HCEC 1CT (cell line): ENCODE measurements around the gene ZNF778.
"Not testable (repeated sequence)": the region's sequence is repeated elsewhere in the genome, so short reads cannot be mapped to it uniquely, and the experiment has no call there.

Experiments
- DNase-seq: peaks from one replicate; pipeline ENCODE4 v3.0.0-alpha.2; 2017

The ZNF778 gene

DNA sequence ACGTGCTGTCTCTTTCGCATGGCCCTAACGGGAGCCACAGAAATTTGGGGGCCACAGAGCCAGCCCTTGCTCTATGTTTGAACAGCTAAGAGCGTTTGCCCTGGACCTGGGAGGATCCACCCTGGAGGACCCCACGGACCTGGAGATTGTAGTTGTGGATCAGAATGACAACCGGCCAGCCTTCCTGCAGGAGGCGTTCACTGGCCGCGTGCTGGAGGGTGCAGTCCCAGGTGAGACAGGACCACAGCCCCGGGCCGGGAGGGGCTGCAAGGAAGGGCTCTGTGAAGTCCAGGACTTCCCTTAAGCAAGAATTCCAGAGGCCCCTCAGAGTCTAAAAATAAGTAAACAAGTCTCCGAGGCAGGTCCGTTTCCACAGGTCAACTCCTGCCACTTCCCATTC lies 34.0 kb upstream of the ZNF778 start:
- DNase-seq: no peak

DNA sequence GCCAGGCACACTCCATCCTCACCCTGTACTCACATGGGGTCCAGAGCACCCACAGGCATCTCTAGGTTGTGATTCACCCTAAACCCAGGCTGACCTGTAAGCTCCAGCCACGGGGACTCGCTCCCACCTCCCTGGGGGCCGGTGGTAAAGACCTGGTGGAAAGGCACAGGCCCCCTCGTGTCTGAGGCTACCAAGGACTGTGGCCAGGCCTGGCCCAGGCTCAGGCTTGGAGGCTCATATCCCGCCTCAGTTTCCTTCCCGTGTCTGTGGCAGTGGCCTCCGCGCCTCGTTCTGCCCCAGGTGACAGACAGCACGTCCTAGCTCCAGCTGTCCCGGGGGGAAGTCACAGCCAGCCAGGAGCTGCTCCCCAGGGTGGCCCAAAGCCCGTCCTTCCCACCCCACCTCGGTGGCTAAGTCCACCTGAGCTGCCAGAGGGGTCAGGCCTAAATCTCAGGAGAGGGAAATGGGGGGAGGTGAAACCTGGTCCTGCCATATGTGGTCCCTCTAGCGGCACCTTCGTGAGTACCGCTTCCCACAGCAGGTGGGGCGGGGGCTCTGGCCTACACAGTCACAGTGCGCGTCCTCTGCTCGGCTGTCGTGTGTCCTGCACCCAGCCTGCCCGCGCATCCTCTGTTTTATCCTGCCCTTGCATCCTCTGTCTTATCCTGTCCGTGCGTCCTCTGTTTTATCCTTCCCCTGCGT lies 33.4 kb upstream of the ZNF778 start:
- no peak for DNase-seq

DNA sequence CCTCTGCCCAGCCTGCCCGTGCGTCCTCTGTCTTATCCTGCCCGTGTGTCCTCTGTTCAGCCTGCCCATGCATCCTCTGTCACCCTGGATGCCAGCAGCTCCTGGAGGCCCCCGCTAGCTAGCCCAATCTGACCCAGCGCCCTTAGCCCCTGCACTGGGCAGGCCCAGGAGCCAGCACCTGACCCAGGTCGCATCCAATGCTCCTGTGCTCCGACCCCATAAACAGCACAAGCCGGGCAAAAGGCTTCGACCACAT lies 32.9 kb upstream of the ZNF778 start:
- no peak for DNase-seq

DNA sequence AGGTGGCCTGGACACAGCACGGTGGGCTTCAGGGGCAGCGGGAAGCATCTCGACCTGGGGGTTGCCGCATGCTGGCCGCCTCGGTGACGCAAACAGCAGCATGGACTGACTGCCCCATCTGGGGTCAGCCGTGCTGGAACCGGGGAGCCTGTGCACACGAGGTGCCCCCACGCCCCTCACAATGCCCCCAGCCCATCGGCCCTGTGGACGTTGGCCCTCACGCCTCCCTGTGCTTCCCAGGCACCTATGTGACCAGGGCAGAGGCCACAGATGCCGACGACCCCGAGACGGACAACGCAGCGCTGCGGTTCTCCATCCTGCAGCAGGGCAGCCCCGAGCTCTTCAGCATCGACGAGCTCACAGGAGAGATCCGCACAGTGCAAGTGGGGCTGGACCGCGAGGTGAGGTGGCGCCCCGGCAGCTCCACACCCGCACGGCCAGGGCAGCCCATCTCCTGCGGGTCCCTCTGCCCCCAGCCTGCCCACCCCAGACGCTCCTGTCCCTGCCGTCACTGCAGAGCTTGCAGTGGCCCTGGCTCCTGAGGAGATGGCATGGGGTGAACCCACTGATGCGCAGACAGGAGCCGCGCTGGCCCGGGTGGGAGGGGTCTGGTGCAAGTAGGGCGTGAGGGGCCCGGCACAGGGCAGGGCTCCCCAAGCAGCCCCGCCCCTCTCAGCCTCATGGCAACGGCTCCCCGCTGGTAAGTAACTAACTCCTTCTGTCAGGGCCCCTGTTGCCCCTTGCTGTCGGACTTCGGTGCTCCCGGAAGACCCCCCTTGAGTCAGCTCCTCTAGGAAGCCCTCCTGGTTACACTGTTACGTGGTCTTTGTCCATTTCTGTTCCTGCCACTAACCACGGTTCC lies 32.3 kb upstream of the ZNF778 start:
- no peak for DNase-seq

DNA sequence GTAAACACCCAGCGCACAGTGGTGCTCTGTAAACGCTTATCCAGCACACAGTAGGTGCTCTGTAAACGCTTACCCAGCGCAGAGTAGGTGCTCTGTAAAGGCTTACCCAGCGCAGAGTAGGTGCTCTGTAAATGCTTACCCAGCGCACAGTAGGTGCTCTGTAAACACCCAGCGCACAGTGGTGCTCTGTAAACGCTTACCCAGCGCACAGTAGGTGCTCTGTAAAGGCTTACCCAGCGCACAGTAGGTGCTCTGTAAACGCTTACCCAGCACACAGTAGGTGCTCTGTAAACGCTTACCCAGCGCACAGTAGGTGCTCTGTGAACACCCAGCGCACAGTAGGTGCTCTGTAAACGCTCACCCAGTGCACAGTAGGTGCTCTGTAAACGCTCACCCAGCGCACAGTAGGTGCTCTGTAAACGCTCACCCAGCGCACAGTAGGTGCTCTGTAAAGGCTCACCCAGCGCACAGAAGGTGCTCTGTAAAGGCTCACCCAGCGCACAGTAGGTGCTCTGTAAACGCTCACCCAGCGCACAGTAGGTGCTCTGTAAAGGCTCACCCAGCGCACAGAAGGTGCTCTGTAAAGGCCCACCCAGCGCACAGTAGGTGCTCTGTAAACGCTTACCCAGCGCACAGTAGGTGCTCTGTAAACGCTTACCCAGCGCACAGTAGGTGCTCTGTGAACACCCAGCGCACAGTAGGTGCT lies 31.5 kb upstream of the ZNF778 start:
- not testable (repeated sequence) for DNase-seq

DNA sequence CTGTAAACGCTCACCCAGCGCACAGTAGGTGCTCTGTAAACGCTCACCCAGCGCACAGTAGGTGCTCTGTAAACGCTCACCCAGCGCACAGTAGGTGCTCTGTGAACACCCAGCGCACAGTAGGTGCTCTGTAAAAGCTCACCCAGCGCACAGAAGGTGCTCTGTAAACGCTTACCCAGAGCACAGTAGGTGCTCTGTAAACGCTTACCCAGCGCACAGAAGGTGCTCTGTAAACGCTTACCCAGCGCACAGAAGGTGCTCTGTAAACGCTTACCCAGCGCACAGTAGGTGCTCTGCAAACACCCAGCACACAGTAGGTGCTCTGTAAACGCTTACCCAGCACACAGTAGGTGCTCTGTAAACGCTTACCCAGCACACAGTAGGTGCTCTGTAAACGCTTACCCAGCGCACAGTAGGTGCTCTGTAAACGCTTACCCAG lies 30.9 kb upstream of the ZNF778 start:
- not testable (repeated sequence) for DNase-seq

DNA sequence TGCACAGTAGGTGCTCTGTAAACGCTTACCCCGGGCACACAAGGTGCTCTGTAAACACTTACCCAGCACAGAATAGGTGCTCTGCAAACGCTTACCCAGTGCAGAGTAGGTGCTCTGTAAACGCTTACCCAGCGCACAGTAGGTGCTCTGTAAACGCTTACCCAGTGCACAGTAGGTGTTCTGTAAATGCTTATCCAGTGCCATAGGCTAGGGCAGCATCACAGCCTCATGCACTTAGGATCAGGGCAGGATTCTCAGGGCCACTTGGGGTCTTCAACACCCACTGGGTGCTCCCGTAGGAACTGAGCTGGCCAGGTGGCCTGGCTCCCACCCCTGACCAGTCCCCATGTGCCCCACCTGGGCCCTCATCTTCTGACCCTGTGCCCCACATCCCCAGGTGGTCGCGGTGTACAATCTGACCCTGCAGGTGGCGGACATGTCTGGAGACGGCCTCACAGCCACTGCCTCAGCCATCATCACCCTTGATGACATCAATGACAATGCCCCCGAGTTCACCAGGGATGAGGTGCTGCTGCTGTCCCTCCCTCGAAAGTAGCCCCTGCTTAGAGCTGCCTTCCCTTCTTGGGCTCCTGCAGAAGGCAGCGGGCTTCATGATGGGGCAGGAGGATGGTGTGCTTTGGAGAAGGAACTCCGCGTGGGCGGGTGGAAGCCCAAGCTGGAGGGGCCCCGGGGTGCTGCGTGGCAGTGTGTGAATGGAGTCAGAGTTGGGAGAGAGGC lies 30.3 kb upstream of the ZNF778 start:
- DNase-seq: no peak

DNA sequence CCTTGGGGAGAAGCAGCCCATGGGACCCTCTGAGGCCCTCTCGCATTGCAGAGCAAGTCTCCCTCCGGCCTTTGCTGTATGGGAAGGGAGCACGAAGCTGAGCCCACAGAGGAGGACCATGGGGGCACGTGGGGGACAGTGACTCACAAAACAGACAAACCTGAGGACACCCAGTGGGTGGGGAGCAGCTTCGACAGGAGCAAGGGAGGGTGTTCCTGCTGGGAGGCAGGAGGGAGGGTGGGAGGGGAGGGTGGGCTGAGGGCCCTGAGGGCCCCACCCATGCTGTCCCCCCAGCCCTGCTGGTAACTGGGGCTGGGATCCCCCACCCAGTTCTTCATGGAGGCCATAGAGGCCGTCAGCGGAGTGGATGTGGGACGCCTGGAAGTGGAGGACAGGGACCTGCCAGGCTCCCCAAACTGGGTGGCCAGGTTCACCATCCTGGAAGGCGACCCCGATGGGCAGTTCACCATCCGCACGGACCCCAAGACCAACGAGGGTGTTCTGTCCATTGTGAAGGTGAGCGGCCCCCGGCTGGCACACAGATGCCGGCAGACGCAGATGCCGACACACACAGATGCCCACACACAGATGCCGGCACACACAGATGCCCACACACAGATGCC lies 29.6 kb upstream of the ZNF778 start:
- no peak for DNase-seq

DNA sequence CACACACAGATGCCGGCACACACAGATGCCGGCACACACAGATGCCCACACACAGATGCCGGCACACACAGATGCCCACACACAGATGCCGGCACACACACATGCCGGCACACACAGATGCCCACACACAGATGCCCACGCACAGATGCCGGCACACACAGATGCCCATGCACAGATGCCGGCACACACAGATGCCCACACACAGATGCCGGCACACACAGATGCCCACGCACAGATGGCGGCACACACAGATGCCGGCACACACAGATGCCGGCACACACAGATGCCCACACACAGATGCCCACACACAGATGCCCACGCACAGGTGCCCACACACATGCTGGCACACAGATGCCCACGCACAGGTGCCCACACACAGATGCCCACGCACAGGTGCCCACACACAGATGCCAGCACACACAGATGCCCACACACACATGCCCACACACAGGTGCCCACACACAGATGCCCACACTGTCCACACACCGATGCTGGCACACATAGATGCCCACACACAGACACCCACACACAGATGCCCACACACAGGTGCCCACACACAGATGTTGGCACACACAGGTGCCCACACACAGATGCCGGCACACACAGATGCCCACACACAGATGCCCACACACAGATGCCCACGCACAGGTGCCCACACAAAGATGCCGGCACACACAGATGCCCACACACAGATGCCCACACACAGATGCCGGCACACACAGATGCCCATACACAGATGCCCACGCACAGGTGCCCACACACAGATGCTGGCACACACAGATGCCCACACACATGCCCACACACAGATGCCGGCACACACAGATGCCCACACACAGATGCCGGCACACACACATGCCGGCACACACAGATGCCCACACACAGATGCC lies 28.8 kb upstream of the ZNF778 start:
- not testable (repeated sequence) for DNase-seq

DNA sequence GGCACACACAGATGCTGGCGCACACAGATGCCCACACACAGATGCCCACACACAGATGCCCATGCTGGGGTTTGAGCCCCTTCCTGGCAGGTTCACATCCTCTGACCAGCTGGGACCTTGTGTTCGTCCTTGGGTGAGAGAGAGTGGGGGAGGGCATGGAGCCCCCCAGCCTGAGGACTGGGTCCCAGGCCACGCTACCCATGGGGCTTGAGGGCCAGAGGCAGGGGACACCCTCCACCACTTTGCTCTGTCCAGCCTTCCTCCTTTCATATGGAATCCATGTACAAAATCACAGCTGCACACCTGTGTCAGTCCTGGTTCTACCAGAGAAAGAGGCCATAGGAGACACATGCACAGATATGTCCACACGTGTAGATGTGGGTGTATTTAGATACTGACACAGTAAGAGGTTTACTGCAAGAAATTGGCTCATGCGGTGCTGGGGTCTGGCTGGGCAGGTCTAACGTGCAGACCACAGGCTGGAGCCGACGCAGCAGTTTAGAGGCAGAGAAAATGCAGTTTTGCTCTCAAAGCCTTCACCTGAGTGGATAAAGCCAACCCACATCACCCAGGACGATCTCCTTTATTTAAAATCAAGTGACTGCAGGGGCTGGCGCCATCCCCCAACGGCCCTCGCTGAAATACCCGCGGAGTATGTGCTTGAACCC lies 28.0 kb upstream of the ZNF778 start:
- DNase-seq: no peak

DNA sequence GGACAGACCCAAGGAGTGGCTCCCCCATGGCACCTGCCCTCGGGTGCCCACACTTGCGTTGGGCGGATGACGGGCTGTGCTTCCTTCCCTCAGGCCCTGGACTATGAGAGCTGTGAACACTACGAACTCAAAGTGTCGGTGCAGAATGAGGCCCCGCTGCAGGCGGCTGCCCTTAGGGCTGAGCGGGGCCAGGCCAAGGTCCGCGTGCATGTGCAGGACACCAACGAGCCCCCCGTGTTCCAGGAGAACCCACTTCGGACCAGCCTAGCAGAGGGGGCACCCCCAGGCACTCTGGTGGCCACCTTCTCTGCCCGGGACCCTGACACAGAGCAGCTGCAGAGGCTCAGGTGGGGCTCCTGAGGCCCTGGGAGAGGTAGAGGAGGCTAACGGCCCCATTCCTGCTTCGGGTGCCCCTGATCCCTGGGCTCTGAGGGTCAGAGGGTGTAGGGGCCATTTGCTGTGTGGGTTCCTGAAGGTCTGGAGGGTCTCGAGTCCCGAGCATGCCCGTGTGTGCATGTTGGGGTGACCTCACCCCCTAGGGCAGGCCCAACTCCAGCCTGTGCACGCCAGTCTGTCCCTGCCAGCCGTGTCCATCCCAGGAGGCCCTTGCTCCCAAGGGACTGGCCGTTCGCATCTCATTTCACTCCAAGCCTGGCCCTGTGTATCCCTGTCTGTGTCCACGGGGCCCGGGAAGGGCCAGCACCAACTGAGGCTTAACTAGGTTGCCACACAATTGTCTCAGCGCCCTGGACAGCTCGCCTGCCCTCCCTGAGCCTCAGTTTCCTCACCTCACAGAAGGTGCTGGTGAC lies 27.1 kb upstream of the ZNF778 start:
- no peak for DNase-seq

DNA sequence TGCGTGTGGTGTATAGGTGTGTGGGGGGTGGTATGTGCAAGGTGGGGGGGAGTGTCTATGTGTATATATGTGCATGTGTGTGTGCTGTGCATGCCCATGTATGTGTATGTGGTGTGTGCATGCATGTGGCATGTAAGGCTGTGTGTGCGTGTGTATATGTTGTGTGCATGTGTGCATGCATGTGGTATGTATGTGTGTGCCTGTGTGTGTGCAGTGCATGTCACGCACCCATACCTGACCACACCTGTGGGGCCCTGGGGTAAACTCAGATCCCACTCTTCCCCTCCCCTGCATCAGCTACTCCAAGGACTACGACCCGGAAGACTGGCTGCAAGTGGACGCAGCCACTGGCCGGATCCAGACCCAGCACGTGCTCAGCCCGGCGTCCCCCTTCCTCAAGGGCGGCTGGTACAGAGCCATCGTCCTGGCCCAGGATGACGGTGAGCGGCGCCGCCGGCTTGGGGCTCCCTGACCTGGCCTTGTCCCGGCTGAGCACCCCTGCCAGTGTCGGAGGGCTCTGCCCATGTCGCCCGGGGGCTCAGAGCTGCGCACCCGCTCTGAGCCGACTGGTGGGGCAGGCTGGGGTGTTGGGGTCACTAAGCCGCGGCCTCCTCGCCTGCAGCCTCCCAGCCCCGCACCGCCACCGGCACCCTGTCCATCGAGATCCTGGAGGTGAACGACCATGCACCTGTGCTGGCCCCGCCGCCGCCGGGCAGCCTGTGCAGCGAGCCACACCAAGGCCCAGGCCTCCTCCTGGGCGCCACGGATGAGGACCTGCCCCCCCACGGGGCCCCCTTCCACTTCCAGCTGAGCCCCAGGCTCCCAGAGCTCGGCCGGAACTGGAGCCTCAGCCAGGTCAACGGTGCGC lies 26.2 kb upstream of the ZNF778 start:
- DNase-seq: no peak

DNA sequence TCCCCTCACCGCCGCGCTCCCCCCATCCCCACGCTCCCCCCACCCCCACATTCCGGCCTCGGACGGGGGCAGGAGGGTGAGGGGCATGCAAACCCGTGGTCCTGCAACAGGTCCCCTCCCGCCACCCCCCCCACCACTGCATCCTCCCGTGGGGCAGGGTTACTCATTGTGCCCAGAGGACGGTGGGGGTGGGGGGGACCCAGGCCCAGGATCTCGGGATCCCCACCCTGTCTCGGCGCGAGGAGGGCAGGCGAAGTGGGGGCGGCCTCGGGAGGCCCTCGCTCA lies 25.7 kb upstream of the ZNF778 start:
- no peak for DNase-seq

DNA sequence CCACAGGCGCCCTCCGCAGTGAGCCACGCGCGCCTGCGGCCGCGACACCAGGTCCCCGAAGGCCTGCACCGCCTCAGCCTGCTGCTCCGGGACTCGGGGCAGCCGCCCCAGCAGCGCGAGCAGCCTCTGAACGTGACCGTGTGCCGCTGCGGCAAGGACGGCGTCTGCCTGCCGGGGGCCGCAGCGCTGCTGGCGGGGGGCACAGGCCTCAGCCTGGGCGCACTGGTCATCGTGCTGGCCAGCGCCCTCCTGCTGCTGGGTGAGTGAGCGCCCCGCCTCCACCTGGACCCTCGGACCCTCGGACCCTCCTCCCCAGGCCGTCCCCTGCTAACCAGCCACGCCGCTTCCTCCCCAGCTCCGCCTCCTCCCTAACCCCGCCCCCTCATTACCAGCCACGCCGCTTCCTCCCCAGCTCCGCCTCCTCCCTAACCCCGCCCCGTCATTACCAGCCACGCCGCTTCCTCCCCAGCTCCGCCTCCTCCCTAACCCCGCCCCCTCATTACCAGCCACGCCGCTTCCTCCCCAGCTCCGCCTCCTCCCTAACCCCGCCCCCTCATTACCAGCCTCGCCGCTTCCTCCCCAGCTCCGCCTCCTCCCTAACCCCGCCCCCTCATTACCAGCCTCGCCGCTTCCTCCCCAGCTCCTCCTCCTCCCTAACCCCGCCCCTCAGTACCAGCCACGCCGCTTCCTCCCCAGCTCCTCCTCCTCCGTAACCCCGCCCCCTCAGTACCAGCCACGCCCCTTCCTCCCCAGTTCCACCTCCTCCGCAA lies 25.1 kb upstream of the ZNF778 start:
- DNase-seq: peak; percentile 78

DNA sequence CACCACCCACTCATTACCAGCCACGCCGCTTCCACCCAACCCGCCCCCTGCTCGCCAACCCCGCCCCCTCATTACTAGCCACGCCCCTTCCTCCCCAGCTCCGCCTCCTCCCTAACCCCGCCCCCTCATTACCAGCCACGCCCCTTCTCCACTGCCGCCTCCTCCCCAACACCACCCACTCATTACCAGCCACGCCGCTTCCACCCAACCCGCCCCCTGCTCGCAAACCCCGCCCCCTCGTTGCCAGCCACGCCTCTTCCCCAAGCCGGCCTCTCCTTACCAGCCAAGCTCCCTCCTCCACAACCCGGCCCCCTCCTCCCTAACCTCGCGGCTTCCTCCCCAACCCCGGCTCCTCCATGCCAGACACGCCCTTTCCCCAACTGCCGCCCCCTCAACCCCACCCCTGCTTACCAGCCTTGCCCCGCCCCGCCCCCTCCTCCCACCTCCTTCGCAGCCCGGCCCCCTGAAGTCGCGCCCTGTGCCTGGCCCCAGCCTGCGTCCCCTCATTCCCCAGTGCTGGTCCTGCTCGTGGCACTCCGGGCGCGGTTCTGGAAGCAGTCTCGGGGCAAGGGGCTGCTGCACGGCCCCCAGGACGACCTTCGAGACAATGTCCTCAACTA lies 24.4 kb upstream of the ZNF778 start:
- peak; percentile 74 for DNase-seq

DNA sequence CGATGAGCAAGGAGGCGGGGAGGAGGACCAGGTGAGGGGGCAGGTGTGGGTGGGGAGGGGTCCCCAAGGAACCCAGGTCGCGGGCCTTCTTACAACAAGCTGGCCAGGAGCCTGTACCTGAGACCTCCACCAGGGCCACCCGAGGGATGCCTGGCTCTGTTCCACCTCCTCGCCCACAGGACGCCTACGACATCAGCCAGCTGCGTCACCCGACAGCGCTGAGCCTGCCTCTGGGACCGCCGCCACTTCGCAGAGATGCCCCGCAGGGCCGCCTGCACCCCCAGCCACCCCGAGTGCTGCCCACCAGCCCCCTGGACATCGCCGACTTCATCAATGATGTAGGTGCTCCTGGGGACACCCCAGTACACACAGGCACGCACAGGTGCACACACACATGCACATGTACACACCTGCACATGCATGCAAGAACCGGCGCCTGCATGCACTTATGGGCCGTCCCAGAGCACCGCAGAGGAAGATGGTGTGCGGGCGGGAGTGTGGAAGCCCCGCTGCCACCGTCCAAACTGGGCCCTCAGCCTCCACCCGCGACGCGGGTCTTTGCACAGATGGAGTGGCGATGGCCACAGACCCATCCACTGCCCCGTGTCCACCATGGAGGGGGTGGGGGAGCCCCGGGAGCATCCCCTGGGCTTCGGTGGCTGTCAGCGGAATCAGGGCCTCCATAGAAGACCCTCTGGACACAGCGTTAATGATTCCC lies 23.8 kb upstream of the ZNF778 start:
- DNase-seq: no peak
